ENCODE results near the gene CLEC3B. TPM values are rescaled to one million over a fixed set of nuclear protein-coding genes. Genes with fewer than 3 reads are reported as not detected.
A peak's percentile ranks its signal among the peaks of the same experiment; 100 is the strongest.

Gene CLEC3B
- total RNA-seq: 10 to 100 TPM; 86.6 to 88.8 TPM
- polyA plus RNA-seq (ENCODE audit: insufficient read depth, low read depth, low replicate concordance): 198 TPM
- long read RNA-seq, donor 1, partial matches to known transcripts: 0 of 4 reads
- long read RNA-seq, donor 1, other reads (novel, unspliced or antisense): 0 of 4 reads
- long read RNA-seq, donor 2, transcript CLEC3B-201 (3 exons, 936 nt): major isoform, 7 of 7 reads
- long read RNA-seq, donor 2, partial matches to known transcripts: 0 of 7 reads
- long read RNA-seq, donor 2, other reads (novel, unspliced or antisense): 0 of 7 reads

GRCh38 chr3:45026038-45026437, at the start of gene CLEC3B:
CLEC3B (plus strand) TSS chr3:45026303; CDS start chr3:45026363, 60 bp downstream.
- peaks cover 30% of the 10 kb centered on the region for H3K4me1 ChIP-seq
- no peaks in the 10 kb centered on the region for H3K9me3 ChIP-seq
- H3K36me3 ChIP-seq (ENCODE audit: low read depth, missing control alignments): no peaks in the 10 kb centered on the region
- 27 to 44% methylated on average over 6 to 13 of the region's 13 CpGs for WGBS, 2 donors
- peak; percentile 69 for DNase-seq
- no peaks in the 10 kb centered on the region for H3K27me3 ChIP-seq
- peak within 1 kb of the TSS in 1 of 2 donors; percentile 29 for H3K4me3 ChIP-seq
- intact Hi-C loops (cut with DNase I; ENCODE audit: low total_unique reads): no loop called here
- peak within 1 kb of the TSS; percentile 34 to 66 for H3K27ac ChIP-seq
- TF ChIP-seq POLR2A (IDR thresholded peaks at IDR 0.05): no peak
- TF ChIP-seq CTCF (IDR thresholded peaks at IDR 0.05): no peak

- no peak for DNase-seq
- Histone ChIP-seq H3K27me3 (no peaks in the 10 kb centered on the region), H3K4me1 (peaks cover 46% of the 10 kb centered on the region), H3K4me3 (no peak overlapping the region), H3K27ac (no peak overlapping the region), H3K36me3 (ENCODE audit: low read depth, missing control alignments) (no peaks in the 10 kb centered on the region), H3K9me3 (no peaks in the 10 kb centered on the region)
- TF ChIP-seq CTCF (IDR thresholded peaks at IDR 0.05) (no peak), POLR2A (IDR thresholded peaks at IDR 0.05) (no peak)
- WGBS, 2 donors: 91 to 96% methylated on average over 1 of the region's 1 CpG
- intact Hi-C loops (cut with DNase I; ENCODE audit: low total_unique reads): no loop called here
Observed at GRCh38 chr3:44981220-44981619, 44.9 kb upstream of the CLEC3B start.

- H3K27me3 ChIP-seq: no peaks in the 10 kb centered on the region
- no peak for DNase-seq
- peaks cover 43% of the 10 kb centered on the region for H3K4me1 ChIP-seq
- intact Hi-C loops (cut with DNase I; ENCODE audit: low total_unique reads): no loop called here
- no peak for TF ChIP-seq POLR2A (IDR thresholded peaks at IDR 0.05)
- no peaks in the 10 kb centered on the region for H3K36me3 ChIP-seq (ENCODE audit: low read depth, missing control alignments)
- no peak overlapping the region for H3K4me3 ChIP-seq
- 82 to 90% methylated on average over 4 of the region's 4 CpGs for WGBS, 2 donors
- no peak overlapping the region for H3K27ac ChIP-seq
- no peaks in the 10 kb centered on the region for H3K9me3 ChIP-seq
Observed at GRCh38 chr3:44981751-44982150, 44.4 kb upstream of the CLEC3B start.

- H3K27ac ChIP-seq: peak overlapping the region in 1 of 2 donors; percentile 27
- no peak for TF ChIP-seq POLR2A (IDR thresholded peaks at IDR 0.05)
- TF ChIP-seq CTCF (IDR thresholded peaks at IDR 0.05): no peak
- intact Hi-C loops (cut with DNase I; ENCODE audit: low total_unique reads): no loop called here
Observed at GRCh38 chr3:44982817-44983216, 43.3 kb upstream of the CLEC3B start.

GRCh38 chr3:44983484-44983941, 42.6 kb upstream of the CLEC3B start:
- no peaks in the 10 kb centered on the region for H3K9me3 ChIP-seq
- no peak overlapping the region for H3K4me3 ChIP-seq
- TF ChIP-seq POLR2A (IDR thresholded peaks at IDR 0.05) (no peak), CTCF (IDR thresholded peaks at IDR 0.05) (no peak)
- no peaks in the 10 kb centered on the region for H3K36me3 ChIP-seq (ENCODE audit: low read depth, missing control alignments)
- peak overlapping the region in 1 of 2 donors; percentile 27 for H3K27ac ChIP-seq
- 48 to 70% methylated on average over 1 of the region's 1 CpG for WGBS, 2 donors
- H3K27me3 ChIP-seq: no peaks in the 10 kb centered on the region
- peaks cover 41% of the 10 kb centered on the region for H3K4me1 ChIP-seq
- intact Hi-C loops (cut with DNase I; ENCODE audit: low total_unique reads): no loop called here
- DNase-seq: no peak

More at GRCh38 chr3:44982817-44983216, 43.3 kb upstream of the CLEC3B start:
- H3K36me3 ChIP-seq (ENCODE audit: low read depth, missing control alignments): no peaks in the 10 kb centered on the region
- no peak for DNase-seq
- H3K4me1 ChIP-seq: peaks cover 36% of the 10 kb centered on the region
- H3K27me3 ChIP-seq: no peaks in the 10 kb centered on the region
- H3K4me3 ChIP-seq: no peak overlapping the region
- no peaks in the 10 kb centered on the region for H3K9me3 ChIP-seq
- WGBS, 2 donors: 78 to 85% methylated on average over 3 of the region's 3 CpGs
